Prostate gland (tissue), 2 donors: ENCODE data around the gene SPEN. TPM values are rescaled to one million over a fixed set of nuclear protein-coding genes. Genes with fewer than 3 reads are reported as not detected.

Experiments used
- DNase-seq: peaks from one replicate; pipeline ENCODE4 v3.0.0-alpha.2; 2019; ENCODE audit warnings: low spot score
- H3K27ac ChIP-seq, 2 donors: fragments of 200-600 bp; sonication (generic); 2 replicates each; pipeline ENCODE4 v1.5.1; 2017 to 2019
- H3K27me3 ChIP-seq: fragments of 200-600 bp; sonication (generic); replicated peaks from 2 replicates; pipeline ENCODE4 v1.5.1; 2019; ENCODE audit not compliant: insufficient read depth
- H3K36me3 ChIP-seq, 2 donors: fragments of 200-600 bp; sonication (generic); 1 replicate in 1 of 2; 2 replicates in 1 of 2; pipeline versions ENCODE4 v1.5.1 to v1.8.1; 2017 to 2019
- H3K4me1 ChIP-seq: fragments of 200-600 bp; sonication (generic); replicated peaks from 2 replicates; pipeline ENCODE4 v1.5.1; 2019
- H3K4me3 ChIP-seq, 2 donors: fragments of 200-600 bp; sonication (generic); 2 replicates each; pipeline ENCODE4 v1.5.1; 2017 to 2019
- H3K9me3 ChIP-seq: fragments of 200-600 bp; sonication (generic); 2 replicates; pipeline ENCODE4 v1.5.1; 2017
- POLR2A ChIP-seq: fragments of 450-650 bp; IDR thresholded peaks from one replicate; pipeline ENCODE4 v1.6.1; 2016; ENCODE audit warnings: antibody characterized with exemption, mild to moderate bottlenecking
- POLR2AphosphoS5 ChIP-seq: sonication (generic); formaldehyde crosslinking; IDR thresholded peaks from one replicate; pipeline ENCODE4 v1.6.1; 2017; ENCODE audit warnings: antibody characterized with exemption
- WGBS: methylation state at CpG from one replicate; pipeline ENCODE4 v1.1.5; 2018; 5-methylcytosine and 5-hydroxymethylcytosine counted together
- intact Hi-C: fragments of 100-400 bp; cut with DNase I; formaldehyde crosslinking; loops from one replicate; pipeline ENCODE4 v1.14.2; 2022
- total RNA-seq, 2 donors: library from RNA; depleted of rRNA; stranded (reverse); fragments of >200 nt; gene quantifications; one replicate each; pipeline ENCODE4 v1.1.0, GENCODE V29; 2016
- TF ChIP-seq, protein P1 (sequence below), 4 experiments: fragments of 200-600 bp in 2 of 4; fragments of 450-650 bp in 2 of 4; sonication (generic) in 2 of 4; IDR thresholded peaks; 1 replicate in 3 of 4; 2 replicates in 1 of 4; pipeline ENCODE4 v1.5.1; 2016 to 2019; ENCODE audit warnings: antibody characterized with exemption in 4 of 4, mild to moderate bottlenecking in 2 of 4, moderate library complexity in 2 of 4

Gene SPEN
- total RNA-seq, 2 donors from 2014 or later: 31.9 to 48.3 TPM

DNA sequence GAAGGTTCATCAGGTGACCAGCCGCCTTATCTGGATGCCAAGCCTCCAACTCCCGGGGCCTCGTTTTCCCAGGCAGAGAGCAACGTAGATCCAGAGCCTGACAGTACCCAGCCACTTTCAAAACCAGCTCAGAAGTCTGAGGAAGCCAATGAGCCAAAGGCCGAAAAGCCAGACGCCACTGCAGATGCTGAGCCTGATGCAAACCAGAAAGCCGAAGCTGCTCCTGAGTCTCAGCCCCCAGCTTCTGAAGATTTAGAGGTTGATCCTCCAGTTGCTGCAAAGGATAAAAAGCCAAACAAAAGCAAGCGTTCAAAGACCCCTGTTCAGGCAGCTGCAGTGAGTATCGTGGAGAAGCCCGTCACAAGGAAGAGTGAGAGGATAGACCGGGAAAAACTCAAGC is 83.9 kb downstream of the SPEN start:
- intact Hi-C loops: no loop called here

DNA sequence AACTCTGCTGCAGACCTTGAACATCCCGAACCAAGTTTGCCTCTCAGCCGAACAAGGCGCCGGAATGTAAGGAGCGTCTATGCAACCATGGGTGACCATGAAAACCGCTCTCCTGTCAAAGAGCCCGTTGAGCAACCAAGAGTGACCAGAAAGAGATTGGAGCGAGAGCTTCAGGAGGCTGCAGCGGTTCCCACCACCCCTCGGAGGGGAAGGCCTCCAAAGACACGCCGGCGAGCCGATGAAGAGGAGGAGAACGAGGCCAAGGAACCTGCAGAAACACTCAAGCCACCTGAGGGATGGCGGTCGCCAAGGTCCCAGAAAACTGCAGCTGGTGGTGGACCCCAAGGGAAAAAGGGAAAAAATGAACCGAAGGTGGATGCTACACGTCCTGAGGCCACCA is 84.4 kb downstream of the SPEN start:
- Histone ChIP-seq H3K9me3 (no peaks in the 10 kb centered on the region), H3K27ac (no peak overlapping the region), H3K36me3 (peaks cover 8 to 15% of the 10 kb centered on the region in 2 donors), H3K27me3 (no peaks in the 10 kb centered on the region), H3K4me1 (no peaks in the 10 kb centered on the region), H3K4me3 (no peak overlapping the region)
- TF ChIP-seq POLR2A (no peak), POLR2AphosphoS5 (no peak)
- TF ChIP-seq, protein P1, sequence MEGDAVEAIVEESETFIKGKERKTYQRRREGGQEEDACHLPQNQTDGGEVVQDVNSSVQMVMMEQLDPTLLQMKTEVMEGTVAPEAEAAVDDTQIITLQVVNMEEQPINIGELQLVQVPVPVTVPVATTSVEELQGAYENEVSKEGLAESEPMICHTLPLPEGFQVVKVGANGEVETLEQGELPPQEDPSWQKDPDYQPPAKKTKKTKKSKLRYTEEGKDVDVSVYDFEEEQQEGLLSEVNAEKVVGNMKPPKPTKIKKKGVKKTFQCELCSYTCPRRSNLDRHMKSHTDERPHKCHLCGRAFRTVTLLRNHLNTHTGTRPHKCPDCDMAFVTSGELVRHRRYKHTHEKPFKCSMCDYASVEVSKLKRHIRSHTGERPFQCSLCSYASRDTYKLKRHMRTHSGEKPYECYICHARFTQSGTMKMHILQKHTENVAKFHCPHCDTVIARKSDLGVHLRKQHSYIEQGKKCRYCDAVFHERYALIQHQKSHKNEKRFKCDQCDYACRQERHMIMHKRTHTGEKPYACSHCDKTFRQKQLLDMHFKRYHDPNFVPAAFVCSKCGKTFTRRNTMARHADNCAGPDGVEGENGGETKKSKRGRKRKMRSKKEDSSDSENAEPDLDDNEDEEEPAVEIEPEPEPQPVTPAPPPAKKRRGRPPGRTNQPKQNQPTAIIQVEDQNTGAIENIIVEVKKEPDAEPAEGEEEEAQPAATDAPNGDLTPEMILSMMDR (IDR thresholded peaks at IDR 0.05): no peak
- intact Hi-C loops: no loop called here
- DNase-seq: no peak
- 96% methylated on average over 19 of the region's 19 CpGs for WGBS

More for the DNA sequence above, 83.9 kb downstream of the SPEN start:
- Histone ChIP-seq H3K36me3 (peaks cover 8 to 15% of the 10 kb centered on the region in 2 donors), H3K9me3 (no peaks in the 10 kb centered on the region), H3K4me1 (no peaks in the 10 kb centered on the region), H3K27me3 (no peaks in the 10 kb centered on the region), H3K4me3 (no peak overlapping the region), H3K27ac (no peak overlapping the region)
- no peak for DNase-seq
- 94% methylated on average over 11 of the region's 11 CpGs for WGBS
- TF ChIP-seq POLR2A: no peak

DNA sequence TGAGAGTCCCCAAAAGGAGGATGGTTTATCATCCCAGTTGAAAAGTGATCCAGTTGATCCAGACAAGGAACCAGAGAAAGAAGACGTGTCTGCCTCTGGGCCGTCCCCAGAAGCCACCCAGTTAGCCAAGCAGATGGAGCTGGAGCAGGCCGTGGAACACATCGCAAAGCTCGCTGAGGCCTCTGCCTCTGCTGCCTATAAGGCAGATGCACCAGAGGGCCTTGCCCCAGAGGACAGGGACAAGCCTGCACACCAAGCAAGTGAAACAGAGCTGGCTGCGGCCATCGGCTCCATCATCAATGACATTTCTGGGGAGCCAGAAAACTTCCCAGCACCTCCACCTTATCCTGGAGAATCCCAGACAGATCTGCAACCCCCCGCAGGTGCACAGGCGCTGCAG is 85.1 kb downstream of the SPEN start:
- H3K27ac ChIP-seq: no peak overlapping the region
- TF ChIP-seq POLR2AphosphoS5 (no peak), POLR2A (no peak)
- TF ChIP-seq, protein P1 (IDR thresholded peaks at IDR 0.05): no peak
- 96% methylated on average over 9 of the region's 9 CpGs for WGBS
- intact Hi-C loops: no loop called here
- no peaks in the 10 kb centered on the region for H3K9me3 ChIP-seq
- DNase-seq: no peak
- no peak overlapping the region for H3K4me3 ChIP-seq
- H3K27me3 ChIP-seq: no peaks in the 10 kb centered on the region
- H3K36me3 ChIP-seq: peaks cover 8 to 15% of the 10 kb centered on the region in 2 donors
- H3K4me1 ChIP-seq: no peaks in the 10 kb centered on the region

DNA sequence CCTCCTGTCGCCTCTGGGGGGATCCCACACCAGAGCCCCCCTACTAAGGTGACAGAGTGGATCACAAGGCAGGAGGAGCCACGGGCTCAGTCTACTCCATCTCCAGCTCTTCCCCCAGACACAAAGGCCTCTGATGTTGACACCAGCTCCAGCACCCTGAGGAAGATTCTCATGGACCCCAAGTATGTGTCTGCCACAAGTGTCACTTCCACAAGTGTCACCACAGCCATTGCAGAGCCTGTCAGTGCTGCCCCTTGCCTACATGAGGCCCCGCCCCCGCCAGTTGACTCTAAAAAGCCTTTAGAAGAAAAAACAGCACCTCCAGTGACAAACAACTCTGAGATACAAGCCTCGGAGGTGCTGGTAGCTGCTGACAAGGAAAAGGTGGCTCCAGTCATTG is 86.2 kb downstream of the SPEN start:
- intact Hi-C loops: no loop called here
- H3K36me3 ChIP-seq: peaks cover 8 to 15% of the 10 kb centered on the region in 2 donors
- no peak for DNase-seq
- TF ChIP-seq POLR2A (no peak), POLR2AphosphoS5 (no peak)
- TF ChIP-seq, protein P1 (IDR thresholded peaks at IDR 0.05): no peak
- no peaks in the 10 kb centered on the region for H3K9me3 ChIP-seq
- H3K27me3 ChIP-seq: no peaks in the 10 kb centered on the region
- no peak overlapping the region for H3K4me3 ChIP-seq
- H3K4me1 ChIP-seq: no peaks in the 10 kb centered on the region
- WGBS: 76% methylated on average over 5 of the region's 5 CpGs
- no peak overlapping the region for H3K27ac ChIP-seq

DNA sequence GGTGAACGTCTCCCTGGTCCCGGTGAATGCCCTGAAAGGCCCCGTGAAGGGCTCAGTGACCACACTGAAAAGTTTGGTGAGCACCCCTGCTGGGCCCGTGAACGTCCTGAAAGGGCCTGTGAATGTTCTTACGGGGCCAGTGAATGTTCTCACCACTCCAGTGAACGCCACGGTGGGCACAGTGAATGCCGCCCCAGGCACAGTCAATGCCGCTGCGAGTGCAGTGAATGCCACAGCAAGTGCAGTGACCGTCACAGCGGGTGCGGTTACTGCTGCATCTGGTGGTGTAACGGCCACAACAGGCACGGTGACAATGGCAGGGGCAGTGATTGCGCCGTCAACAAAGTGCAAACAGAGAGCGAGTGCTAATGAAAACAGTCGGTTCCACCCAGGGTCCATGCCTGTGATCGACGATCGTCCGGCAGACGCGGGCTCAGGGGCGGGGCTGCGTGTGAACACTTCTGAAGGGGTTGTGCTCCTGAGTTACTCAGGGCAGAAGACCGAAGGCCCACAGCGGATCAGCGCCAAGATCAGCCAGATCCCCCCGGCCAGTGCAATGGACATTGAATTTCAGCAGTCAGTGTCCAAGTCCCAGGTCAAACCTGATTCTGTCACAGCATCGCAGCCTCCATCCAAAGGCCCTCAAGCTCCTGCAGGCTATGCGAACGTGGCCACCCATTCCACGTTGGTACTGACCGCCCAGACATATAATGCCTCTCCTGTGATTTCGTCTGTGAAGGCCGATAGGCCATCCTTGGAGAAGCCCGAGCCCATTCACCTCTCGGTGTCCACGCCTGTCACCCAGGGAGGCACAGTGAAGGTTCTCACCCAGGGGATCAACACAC is 86.9 kb downstream of the SPEN start:
- Histone ChIP-seq H3K36me3 (peaks cover 8 to 15% of the 10 kb centered on the region in 2 donors), H3K4me1 (no peaks in the 10 kb centered on the region), H3K27me3 (no peaks in the 10 kb centered on the region), H3K4me3 (no peak overlapping the region), H3K9me3 (no peaks in the 10 kb centered on the region), H3K27ac (no peak overlapping the region)
- no peak for TF ChIP-seq POLR2AphosphoS5
- no peak for TF ChIP-seq POLR2A
- TF ChIP-seq, protein P1 (IDR thresholded peaks at IDR 0.05): no peak
- 90% methylated on average over 42 of the region's 42 CpGs for WGBS
- intact Hi-C loops: no loop called here
- no peak for DNase-seq
